HG02763 (cell line): ENCODE data around the gene CLEC12A.
"Not testable (repeated sequence)": the region's sequence is repeated elsewhere in the genome, so short reads cannot be mapped to it uniquely, and the experiment has no call there.

Experiments
- ATAC-seq: cut with Tn5 transposase; IDR thresholded peaks from one replicate; pipeline ENCODE4 v1.9.1; 2021; ENCODE audit warnings: mild to moderate bottlenecking, moderate library complexity; ENCODE audit not compliant: unreplicated experiment

The CLEC12A gene

DNA sequence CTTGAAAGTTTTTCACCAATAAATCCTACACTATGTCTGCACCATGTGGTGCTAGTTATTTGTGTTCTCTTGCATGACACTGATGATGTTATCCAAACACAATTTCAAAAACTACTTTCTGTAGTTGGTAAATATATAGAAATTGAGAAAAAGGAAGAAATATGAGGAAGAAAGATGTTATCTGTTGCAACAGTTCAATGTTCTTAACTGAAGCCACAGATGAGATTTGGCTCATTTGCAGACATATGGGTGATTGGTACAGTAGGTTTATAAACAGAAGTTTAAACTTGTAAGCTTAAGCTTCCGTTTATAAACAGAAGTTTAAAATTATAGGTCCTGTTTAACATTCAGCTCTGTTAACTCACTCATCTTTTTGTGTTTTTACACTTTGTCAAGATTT, at the start of gene CLEC12A:
CLEC12A (plus strand) TSS at position 229 of the 400 bp plus-strand sequence. CDS start 188 bp downstream, outside the sequence.
- ATAC-seq = no peak

DNA sequence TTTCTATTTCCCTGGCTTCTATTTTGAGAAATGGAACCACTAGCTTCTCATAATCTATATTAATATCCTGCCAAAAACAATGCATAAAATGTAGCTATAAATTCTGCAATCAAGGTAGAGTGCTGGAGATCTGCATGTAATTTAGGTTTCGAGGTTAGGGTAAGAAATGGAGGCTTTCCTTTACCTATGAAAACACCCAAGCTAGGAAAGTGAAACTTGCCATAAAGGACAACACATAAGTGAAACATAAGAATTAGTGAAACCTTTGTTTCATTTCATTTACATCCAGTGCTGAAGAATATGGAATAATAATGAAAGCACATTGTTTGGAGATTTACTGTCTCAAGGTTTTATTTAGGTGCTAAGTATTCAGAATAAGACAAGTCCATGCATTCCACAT, 48.8 kb upstream of the CLEC12A start:
- no peak for ATAC-seq

DNA sequence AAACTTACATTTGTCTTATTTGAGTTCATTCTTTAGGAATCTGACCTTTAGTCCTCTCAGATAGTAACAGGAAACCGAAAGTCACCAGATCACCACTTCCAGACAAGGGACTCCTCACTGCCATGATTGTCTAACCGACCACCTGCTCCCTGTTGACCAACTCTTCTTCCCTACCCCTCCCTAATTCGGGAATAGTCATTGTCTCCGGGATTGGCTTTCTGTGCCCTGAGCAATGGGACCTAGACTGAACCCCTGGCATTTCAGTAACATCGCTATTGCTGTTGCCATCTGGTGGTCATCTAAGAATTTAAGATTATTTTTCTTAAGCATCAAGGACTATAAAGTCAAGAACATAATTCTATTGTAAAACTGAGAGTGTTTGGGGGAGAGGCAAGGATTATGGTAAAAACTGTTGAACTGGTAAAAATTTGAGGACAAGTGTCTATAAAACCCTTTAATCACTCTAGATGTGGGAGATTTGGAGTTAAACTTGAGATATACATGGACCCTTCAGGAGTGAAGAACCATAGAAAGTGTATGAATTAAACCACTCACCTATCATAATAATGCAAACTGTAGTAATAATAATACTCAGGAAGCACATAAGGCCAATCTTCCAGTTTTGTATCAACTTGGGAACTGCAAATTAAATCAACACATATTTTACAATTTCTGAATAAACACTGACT, 45.4 kb upstream of the CLEC12A start:
- ATAC-seq = no peak

DNA sequence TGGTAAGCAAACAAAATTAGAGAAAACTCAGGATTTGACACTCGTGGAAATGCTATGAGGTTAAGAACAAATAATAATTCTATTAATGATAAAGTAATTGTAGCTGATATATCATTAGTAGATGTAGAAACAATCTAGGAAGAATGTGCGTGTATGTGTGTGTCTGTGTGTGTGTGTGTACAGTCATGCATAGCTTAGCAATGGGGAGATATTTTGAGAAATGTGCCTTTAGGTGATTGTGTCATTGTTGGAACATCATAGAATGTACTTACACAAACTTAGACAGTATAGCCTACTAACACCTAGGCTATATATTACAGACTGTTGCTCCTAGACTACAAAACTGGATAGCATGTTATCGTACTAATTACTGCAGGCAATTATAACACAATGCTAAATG, 44.3 kb upstream of the CLEC12A start:
- no peak for ATAC-seq

DNA sequence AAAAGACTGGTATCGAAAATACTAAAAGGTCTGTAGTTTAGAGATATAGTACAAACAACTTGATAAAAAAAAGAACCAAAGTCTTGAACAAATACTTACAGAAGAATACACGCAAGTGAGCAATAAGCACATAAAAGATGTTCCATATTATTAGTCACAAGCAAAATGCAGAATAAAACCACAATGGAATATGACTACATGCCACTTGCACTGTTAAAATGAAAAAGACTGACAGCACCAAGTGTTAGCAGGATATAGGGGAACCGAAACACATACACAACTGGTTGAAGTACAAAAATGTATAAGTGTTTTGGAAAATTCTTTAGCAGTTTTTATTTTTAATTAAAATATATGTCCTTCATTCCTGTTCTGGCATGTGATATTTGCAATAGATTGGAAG, 42.6 kb upstream of the CLEC12A start:
- no peak for ATAC-seq

DNA sequence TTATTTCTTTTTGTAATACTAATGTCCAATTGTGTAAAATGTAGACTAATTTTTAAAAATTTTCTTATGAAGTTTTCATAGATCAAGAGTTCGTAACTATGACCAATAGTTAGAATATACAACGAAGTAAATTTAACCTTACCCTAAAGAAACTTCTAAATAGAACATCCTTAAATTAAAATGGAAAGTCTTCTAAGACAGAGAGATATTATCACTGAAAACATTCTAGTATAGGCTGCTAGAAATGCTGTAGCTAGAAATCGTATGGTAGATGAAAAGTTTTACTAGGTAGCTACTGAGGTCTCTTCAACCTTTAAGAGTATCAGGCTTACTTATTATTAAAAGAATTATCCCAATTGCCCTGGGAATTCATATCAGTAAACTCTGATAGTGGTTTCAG, 40.0 kb upstream of the CLEC12A start:
- no peak for ATAC-seq

DNA sequence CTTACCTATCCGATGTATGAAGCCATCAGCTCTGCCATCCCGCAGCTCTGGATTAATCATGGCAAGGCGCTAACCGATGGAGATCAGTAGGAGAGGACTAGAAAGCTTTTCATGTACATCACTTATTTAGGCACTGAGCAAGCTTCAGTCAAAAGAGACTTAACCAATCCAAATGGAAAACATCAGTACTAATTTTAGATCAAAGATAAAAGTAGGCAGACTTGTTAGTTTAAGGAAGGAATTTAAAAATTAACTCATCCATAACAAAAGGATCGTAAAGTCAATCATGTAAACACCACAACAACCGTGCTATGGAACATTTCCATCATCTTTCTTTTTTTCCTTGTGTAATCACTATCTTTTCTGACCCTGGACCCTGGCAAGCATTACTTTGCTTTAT, 38.9 kb upstream of the CLEC12A start, which contains the start of gene CLEC2A:
CLEC2A (minus strand) TSS at position 101 of the 400 bp plus-strand sequence; CDS start at position 60, 41 bp downstream.
- no peak for ATAC-seq

DNA sequence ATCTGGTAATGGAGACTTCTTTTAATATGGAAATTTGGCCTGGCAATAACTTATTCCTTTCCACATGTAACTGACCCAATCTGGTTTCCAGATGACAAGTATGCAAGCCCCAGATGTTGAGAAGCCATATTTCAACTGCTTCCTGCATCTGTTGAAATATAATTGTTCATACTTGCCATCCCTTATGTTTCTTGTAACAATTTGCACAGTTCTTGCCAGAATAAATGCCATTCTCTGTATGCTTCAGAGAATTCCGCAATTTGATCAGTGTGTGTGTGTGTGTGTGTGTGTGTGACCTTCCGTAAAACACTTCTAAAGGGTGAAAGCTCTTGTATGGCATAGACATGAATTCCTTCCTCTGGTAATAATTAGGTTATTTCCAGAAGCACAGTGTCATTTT, 37.3 kb upstream of the CLEC12A start:
- no peak for ATAC-seq

DNA sequence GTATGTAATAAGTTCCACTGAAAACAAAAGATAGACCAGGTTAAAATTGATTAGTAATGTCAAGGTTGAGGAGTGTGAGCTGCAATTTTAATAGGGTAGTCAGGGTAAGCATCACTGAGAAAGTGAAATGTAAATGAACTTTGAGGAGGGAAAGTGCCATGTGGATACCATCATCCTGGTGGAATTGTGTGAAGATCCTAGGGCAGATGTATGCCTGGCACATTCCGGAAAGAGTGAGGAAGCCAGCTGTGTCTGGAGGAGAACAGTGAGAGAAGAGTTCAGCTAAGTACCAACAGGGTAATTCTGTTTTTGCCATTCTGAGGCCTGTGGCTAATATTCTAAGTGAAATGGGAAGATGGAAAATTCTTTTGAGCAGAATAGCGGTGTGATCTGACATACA, 36.2 kb upstream of the CLEC12A start:
- ATAC-seq = no peak

DNA sequence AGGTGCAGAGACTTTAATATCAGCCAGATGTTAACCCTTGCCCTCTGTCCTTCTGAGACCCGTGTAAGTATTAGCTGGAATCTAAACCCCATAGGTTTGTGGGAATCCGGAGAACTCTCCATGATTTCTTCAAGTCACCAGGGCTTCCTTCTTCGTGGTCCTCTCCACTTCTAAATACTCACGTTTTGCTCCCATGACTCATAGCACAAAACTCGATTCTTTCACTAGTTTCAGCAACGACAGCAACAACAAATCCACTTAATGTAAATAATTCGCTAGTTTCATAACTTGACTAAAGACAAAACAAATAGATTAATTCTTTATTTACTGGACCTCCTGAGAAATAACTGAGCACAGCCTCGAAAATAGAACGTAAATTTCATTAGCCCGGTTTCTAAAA, 34.6 kb upstream of the CLEC12A start:
- ATAC-seq = no peak

DNA sequence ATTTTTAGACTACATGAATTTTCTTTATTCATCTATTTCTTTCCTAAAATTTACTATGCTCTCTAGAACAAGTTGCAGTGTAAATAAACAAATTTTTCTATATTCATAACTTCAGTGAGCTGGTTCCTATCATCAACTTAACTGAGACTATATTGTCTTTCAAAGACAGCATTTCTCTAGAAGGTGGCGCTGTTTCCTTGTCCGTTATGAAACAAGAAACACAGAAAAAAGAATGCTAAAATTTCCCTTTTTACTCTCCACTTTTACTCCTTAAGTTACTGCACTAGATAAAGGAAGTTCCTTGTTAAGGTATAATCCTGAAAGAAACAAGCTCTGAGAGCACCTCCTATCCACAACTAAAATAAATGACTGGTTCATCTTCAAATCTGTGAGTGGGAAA, 30.8 kb upstream of the CLEC12A start:
- ATAC-seq = no peak

DNA sequence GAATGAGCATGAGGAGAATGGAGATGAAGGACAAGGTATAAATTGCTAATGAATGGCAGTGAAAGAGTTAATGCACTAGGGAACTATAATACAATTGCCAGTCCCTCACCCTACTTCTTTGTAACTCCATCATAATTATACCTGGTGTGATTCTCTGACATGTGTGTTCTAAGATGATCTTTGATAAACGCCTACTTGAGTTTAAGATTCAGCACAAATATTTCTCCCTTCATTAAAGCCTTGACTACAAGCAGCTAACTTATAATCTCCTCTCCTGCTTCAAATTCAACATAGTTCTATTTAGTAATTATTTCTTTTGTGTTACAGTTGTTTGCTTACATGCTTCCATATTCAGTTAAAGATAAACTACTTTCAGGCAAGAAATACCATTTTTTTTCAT, 29.4 kb upstream of the CLEC12A start:
- ATAC-seq = no peak

DNA sequence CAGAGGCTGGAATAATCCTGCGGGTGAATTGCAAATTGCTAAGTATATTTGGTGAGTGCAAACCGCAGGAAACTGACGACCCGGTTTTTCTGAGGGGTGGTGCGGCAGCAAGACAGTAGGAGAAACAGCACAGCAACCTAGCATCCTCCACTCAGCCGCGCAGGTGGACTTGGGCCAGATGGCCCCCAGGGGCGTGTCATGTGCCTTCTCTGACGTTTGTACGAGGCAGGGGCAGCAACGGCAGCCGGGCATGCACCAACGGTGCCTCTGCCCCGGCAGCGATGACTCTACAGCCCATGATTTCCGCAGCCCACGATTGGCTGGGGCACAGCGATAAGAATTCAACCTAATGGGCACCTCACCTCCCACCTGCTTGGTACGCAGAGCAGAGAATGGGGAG, 28.0 kb upstream of the CLEC12A start:
- no peak for ATAC-seq

DNA sequence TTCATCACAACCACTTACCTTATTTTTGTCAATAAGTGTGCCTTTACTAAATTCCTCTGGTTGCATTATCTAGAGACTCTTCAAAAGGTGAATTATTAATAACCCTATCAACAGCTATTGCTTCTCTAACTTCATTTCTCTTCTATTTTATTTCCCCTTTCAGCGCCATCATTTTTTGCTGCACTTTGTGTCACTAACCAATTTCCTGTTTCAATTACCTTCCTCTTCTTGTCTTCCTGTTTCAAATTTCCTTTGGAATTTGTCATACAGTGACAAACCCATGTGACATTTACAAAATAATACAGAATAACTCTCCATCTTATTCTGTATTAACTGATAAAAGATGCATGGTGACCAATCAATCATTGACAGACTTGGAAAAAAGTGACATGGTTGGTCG, 26.8 kb upstream of the CLEC12A start:
- no peak for ATAC-seq

DNA sequence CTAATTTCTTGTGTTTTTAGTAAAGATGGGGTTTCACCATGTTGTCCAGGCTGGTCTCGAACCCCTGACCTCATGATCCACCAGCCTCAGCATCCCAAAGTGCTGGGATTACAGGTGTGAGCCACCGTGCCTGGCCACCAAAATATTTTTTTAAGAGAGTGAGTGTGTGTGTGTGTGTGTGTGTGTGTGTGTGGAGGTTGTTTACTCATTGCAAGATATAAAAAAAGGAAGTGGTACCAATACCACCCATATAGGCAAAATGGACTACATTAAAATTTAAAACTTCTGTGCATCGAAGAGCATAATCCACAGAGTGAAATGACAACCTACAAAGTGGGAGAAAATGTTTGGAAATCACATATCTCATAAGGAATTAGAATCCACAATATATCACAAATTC, 23.5 kb upstream of the CLEC12A start:
- ATAC-seq = no peak

DNA sequence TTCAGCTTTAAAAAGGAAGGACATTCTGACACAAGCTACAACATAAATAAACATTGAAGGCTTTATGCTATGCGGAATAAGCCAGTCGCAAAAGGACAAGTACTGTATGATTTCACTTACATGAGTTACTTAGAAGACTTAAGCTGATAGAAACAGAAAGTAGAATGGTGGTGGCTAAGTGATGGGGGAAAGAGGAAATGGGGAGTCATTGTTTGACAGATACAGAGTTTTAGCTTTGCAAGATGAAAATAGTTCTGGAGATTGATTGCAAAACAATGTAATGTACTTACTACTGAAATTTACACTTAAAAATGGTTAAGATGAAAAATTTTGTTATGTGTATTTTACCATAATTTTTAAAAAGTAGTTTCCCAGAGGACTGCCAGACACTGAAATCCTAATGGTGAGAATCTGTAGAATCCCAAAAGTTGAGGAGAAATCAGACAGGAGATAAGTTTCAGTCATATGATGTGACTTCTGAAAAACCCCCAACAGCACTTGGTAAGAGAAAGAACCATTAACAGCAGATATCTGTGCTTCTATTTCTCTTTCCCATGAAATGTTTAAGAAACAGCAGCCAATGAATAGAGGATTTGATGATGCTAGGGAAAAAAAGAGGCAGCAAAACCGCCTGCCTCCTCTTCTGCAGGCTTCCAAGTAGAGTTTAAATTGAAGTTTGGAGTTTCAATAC, 22.5 kb upstream of the CLEC12A start:
- peak; percentile 92 for ATAC-seq

DNA sequence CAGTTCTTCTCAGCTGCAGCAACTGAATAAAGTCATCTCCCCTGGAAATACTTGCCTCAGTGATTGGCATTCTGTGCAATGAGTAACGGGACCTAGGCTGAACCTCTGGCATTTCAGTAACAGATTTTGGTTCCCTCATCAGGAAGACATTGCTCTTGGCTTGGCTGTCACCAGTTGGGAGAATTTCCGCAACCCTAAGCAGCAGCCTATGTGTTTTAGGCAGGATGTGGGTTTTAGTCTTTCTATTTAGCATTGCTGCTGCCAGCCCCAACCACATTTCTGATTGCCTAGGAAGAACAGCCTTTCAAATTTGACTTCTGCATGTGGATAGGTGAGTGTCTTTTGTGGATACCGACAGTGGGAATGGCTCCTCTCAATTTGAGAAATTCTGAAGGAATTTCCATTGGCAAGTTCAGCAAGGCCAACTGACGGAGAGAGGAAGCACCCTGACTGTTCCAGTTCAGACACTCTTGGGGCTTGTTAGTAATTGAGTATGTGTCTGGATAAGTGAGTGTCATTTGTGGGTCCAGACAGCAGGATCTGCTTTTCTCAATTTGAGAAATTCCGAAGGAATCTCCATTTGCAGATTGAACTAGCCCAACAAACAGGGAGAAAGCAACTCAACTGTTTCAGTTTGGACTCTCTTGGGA, 20.1 kb upstream of the CLEC12A start:
- no peak for ATAC-seq

DNA sequence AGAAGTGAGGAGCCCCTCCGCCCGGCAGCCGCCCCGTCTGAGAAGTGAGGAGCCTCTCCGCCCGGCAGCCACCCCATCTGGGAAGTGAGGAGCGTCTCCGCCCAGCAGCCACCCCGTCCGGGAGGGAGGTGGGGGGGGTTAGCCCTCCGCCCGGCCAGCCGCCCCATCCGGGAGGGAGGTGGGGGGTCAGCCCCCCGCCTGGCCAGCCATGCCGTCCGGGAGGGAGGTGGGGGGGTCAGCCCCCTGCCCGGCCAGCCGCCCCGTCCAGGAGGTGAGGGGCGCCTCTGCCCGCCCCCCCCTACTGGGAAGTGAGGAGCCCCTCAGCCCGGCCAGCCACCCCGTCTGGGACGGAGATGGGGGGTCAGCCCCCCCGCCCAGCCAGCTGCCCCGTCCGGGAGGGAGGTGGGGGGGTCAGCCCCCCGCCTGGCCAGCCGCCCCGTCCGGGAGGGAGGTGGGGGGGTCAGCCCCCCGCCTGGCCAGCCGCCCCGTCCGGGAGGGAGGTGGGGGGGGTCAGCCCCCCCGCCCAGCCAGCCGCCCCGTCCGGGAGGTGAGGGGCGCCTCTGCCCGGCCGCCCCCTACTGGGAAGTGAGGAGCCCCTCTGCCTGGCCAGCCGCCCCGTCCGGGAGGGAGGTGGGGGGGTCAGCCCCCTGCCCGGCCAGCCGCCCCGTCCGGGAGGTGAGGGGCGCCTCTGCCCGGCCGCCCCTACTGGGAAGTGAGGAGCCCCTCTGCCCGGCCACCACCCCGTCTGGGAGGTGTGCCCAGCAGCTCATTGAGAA, 18.1 kb upstream of the CLEC12A start:
- not testable (repeated sequence) for ATAC-seq

DNA sequence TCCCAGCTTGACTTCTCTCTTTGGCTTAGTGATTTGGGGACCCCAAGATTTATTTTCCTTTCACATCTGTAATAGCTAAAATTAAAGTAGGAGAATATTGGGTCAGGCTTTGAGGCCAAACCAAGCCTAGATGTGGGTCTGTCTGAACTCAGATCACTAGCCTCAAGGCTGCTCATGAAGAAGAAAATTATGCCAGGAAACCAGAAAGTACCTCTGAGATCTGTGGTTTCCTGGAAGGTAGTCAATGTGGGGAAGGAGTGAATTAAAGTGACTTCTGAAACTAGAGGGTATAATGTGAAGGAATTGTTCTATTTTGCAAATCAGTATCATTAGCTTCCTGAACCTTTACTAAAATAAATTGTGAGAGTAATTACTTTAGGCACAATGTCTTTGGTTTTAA, 13.4 kb upstream of the CLEC12A start:
- ATAC-seq = no peak

DNA sequence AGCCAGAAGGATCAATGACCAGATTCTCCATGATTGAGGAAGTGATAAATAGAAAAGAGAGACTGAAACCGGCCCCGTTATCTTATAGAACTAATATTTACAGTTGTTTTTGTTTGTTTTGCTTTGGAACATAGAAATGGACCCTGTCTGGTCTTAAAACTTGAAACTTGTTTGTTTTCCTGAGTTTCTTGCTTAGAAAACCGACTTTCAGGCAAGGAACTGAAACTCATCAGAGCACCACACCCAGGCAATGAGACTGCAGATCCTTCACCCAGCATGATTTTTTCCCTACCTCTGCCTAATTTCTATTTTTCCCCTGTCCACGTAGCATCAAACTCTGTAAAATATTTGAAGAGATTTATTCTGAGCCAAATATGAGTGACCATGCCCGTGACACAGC, 10.6 kb upstream of the CLEC12A start:
- no peak for ATAC-seq

DNA sequence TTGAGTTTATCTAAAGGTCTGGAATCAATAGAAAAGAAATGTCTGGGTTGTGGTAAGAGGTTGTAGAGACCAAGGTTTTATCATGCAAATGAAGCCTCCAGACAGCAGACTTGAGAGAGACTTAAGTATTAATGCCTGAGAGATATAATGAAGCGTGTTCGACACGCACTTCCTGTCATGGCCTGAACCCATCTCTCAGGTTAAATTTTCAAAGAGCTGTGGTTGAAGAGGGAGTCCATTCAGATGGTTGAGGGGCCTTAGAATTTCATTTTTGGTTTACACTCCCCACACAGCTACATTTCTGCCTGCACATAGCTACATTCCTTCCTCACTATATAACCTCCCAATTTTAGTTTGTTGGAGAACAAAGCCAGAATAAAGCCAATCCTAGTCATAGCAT, 10.1 kb upstream of the CLEC12A start:
- peak; percentile 50 for ATAC-seq
